GM20431 (cell line): ENCODE measurements around the gene ALPG.
"Not testable (repeated sequence)": the region's sequence is repeated elsewhere in the genome, so short reads cannot be mapped to it uniquely, and the experiment has no call there.

Experiments
- in situ Hi-C: fragments of 300-500 bp; cut with MseI, MboI; formaldehyde crosslinking; loops from one replicate; pipeline ENCODE4 v1.15.0; 2020; ENCODE audit warnings: low sequenced_read_pairs; ENCODE audit not compliant: unreplicated experiment

ALPG gene

DNA sequence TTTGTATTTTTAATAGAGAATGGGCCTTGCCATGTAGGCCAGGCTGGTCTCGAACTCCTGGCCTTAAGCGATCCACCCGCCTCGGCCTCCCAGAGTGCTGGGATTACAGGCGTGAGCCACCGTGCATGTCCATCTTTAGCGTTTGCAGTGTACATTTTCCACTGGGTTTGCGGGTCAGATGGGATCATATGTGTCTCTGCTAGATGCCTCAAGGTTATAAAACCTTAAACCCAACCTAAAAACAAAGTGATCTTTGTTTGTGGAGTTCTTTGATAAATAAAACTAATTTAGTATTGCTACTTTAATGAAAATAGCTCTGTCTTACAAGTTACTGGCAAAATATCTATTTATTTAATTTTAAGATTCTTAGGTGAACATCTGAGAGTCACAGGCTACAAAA is 13.1 kb upstream of the ALPG start:
- in situ Hi-C loops = no loop called here

DNA sequence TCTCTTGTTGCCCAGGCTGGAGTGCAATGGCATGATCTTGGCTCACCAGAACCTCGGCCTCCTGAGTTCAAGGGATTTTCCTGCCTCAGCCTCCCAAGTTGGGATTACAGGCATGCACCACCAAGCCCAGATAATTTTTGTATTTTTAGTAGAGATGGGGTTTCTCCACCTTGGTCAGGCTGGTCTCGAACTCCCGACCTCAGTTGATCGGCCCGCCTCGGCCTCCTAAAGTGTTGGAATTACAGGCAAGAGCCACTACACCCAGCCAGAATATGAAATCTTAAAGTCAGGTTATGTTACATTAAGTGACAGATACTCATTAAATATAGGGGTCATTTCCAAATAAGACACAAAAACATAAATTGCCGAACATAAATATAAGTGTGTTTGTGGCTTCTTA is 12.2 kb upstream of the ALPG start:
- in situ Hi-C loops = not testable (repeated sequence)

DNA sequence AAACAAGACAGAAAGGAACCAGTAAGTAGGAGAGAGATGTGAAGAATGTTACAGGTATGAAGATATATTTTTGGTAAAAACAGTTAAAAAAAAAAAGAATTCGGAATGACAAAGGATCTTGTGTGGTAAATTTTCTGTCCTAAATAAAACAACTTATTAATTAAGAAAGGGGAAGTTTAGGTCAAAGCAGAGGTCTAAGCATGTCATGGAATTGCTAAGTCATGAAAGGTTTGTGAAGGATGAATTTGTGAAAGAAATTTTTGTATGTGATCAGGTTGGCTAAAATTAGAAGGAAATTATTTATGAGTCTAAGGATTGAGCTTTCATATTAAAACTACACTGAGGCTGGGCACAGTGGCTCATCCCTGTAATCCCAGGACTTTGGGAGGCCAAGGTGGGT is 11.1 kb upstream of the ALPG start:
- in situ Hi-C loops = no loop called here

DNA sequence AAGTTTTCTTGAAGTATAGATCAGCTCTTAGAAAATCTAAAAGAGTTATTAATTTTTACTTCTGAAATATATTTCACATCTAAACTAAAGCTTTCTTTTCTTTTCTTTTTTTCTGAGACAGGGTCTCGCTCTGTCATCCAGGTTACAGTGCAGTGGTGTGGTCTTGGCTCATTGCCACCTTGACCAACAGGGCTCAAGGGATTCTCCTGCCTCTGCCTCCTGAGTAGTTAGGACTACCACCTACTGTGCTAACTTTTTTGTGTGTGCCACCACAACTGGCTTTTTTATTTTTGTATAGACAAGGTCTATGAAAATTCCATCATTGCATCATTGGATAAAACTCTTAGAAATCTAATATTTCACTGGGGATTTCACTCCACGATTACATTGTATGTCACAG is 10.0 kb upstream of the ALPG start:
- in situ Hi-C loops = no loop called here

DNA sequence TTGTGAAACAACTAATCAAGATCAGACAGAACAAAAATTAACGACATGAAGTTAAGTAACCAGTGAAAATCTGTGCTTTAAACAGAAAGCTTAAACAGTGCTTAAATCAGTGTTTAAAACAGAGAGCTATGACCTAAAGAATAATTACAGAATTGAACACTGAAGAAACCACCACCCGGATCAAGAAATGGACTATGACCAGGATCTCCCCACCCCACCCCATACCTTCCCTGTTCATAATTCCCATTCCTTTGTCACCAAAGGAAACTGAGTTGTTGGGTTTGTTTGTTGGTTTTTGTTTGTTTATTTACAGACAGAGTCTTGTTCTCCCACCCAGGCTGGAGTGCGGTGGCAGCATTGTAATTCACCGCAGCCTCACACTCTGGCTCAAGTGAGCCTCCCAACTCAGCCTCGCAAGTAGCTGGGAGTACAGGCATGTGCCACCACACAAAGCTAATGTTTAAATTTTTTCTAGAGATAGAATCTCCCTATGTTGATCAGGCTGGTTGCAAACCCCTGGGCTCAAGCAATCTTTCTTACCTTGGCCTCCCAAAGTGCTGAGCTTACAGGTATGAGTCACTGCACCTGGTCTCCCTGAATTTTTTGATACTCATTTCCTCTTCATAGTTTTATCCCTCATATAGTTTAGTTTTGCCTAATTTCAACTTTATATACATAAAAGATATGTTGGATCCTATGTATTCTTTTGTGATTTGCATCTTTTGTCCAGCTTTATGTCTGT is 8.2 kb upstream of the ALPG start:
- in situ Hi-C loops = no loop called here

DNA sequence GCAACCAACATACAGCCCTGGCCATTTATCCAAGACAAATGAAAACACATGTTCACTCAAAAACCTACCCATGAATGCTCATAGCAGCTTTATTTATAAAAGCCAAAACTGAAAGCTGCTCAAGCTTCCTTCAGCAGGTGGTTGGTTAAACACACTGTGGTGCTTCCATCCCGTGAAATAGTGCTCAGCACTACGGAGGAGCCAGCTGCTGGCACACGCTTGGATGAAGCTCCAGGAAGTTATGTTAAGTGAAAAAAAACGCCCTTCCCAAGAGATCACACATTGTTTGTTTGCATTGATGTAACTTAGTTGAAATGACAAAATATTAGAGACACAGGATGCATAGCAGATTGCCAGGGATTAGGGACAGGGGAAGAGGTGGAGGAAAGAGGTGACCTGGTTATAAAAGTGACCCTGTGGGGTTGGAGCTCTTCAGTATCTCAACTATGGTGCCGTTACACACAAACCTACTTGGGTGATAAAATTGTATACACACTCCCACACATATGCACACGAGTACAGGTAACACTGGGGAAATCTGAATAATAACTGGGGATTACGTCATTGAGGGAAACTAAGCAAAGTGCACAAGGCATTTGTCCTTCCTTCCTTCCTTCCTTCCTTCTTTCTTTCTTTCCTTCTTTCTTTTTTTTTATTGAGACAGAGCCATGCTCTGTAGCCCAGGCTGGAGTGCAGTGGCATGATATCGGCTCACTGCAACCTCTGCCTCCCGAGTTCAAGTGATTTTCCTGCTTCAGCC is 6.2 kb upstream of the ALPG start:
- in situ Hi-C loops = no loop called here

DNA sequence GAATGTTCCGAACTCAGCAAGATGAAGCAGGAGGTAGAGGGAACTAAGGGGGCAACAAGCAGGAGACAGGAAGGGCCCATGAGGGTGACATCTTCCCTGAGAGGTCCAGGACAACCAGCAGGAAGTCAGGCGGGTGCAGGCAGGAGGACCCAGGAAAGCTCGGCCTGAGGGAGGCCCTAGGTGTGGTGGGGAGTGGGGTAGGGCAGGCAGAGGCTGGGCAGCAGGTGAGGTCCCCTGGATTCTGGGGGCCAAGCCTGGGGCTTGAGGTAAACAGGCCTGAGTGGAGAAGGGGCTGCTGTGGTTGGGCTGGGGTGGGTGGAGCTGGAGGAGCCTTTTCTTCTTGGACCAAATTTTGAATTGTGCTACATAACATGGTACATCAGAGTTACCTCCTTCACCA is 4.1 kb upstream of the ALPG start:
- in situ Hi-C loops = no loop called here

DNA sequence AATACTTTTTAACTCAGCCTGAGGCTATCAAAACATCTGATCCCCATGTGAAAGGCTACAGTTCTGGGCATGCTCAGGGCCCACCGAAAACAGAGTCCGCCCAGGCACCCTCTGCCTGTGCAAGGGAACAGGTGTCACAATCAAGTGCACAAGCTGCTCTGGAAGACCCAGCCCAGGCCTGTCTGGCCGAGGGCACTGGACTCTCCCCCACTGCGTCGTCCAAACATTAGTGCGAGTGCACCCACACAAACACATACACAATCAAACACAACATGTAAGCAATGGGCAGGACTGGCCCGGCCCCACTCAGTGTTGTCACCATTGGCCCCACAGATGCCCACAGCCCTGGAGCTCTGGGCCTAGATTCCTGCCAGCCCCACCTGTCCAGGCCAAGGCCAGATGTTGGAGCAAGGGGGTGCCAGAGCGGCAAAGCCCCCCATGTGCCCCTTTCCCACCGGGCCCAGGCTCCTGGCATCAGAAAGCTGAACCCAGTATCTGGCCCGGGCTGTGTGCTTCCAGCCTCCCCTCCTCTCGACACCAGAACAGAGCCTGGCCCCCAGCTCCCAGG is 617 bp upstream of the ALPG start:
- in situ Hi-C loops = no loop called here

DNA sequence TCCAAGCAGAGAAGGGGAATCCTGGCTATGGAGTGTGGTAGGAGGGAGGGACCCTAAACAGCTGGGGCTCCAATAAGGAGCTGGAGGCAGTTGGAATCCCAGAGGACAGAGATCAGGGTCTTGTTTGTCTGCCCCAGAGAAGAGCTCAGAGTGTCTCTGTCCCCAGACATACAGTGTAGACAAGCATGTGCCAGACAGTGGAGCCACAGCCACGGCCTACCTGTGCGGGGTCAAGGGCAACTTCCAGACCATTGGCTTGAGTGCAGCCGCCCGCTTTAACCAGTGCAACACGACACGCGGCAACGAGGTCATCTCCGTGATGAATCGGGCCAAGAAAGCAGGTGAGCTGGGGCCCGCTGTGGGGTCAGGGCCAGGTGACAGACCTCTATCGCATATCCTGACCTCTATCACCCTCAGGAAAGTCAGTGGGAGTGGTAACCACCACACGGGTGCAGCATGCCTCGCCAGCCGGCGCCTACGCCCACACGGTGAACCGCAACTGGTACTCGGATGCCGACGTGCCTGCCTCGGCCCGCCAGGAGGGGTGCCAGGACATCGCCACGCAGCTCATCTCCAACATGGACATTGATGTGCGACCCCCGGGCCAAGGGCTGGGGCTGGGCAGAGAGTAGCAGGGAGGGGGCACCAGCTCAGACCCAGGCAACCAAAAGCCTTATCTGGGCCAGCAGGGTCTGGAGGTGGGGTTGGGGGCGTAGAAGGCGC is 945 bp downstream of the ALPG start:
- in situ Hi-C loops = not testable (repeated sequence)

DNA sequence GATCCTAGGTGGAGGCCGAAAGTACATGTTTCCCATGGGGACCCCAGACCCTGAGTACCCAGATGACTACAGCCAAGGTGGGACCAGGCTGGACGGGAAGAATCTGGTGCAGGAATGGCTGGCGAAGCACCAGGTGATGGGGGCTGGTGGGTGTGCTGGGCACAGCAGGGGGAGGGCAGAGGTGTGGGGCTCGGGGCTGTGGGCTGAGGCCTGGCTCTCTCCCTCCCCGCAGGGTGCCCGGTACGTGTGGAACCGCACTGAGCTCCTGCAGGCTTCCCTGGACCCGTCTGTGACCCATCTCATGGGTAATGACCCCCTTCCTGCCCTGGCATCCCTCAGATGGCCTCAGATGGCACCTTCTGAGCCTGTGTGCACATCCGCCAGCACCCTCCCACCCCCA is 1.6 kb downstream of the ALPG start:
- in situ Hi-C loops = not testable (repeated sequence)

DNA sequence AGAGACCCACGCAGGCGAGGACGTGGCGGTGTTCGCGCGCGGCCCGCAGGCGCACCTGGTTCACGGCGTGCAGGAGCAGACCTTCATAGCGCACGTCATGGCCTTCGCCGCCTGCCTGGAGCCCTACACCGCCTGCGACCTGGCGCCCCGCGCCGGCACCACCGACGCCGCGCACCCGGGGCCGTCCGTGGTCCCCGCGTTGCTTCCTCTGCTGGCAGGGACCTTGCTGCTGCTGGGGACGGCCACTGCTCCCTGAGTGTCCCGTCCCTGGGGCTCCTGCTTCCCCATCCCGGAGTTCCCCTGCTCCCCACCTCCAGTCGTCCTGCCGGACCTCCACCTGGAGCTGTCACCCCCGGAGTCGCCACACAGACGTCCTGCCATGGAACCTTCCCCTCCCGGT is 3.0 kb downstream of the ALPG start:
- in situ Hi-C loops = not testable (repeated sequence)

DNA sequence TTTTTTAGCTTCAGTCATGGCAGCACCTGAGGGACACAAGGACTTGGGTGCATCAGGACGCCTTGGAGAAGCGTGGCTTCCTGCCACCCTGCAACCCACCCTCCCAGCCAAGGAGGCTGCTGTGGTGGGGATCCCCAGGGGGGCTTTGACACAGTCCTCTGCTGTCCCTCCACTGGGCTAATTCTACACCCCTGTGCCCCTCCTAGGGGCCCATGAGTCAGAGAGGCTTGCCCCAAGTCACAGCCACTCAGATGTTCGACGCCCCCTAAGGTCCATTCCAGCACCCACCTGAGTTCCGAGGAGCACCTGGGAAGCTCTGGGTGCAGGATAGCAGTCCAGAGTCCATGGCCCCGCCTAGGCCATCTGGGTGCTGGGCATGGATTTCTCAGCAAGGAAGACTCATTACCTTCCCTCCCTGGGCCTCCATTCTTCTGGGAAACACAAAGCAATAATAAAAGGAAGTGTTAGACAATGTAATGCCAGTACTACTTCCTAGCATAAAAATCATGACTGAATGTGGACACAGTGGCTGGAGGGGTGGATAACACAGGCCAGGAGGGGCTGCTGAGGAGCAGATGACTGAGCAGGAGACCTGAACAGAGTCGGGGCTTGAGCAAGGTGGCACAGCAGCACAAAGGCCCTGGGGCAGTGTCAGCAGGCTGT is 3.7 kb downstream of the ALPG start:
- in situ Hi-C loops = no loop called here

DNA sequence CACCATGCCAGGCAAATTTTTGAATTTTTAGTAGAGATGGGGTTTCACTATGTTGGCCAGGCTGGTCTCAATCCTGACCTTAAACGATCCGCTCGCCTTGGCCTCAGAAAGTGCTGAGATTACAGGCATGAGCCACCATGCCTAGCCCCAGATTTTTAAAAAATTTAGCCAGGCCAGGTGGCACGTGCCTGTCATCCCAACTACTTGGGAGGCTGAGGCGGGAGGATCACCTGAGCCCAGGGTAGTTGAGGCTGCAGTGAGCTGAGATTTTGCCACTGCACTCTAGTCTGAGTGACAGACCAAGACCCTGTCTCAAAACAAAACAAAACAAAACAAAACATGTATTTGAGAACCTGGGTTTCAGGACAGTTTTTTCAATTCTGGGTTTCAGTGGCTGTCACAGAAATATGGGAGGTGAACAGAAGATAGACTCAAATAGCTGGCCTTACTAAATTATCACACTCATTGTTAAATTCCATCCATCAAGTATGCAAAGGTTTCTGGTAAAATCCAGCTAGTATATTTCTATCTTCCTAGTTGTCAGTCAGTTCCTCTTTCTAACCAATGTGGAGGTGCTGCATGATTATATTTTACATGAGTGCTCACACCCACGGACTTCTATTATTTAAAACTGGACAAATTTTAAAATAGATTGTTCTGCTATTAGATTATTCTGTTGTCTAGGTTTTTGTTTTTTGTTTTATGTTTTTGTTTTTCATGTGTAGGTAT is 5.4 kb downstream of the ALPG start:
- in situ Hi-C loops = no loop called here

DNA sequence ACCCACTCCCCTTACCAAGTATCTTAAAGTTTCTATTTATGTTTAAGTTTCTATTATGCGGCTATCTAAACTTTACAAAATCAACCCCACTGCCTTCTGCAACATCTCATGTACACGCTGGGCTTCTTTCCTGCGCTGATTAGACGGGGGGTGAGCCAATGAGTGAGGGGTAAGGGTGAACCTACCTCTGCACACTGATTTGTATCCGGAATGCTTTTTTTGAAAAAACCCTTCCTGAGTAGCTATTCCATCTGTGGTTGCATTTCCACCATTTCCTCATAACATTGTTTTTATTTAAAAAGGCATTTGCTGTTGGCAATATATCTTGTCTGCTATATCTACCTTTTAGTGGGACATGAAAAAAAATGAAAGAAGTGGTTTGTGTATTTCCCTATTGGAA is 6.3 kb downstream of the ALPG start:
- in situ Hi-C loops = no loop called here

DNA sequence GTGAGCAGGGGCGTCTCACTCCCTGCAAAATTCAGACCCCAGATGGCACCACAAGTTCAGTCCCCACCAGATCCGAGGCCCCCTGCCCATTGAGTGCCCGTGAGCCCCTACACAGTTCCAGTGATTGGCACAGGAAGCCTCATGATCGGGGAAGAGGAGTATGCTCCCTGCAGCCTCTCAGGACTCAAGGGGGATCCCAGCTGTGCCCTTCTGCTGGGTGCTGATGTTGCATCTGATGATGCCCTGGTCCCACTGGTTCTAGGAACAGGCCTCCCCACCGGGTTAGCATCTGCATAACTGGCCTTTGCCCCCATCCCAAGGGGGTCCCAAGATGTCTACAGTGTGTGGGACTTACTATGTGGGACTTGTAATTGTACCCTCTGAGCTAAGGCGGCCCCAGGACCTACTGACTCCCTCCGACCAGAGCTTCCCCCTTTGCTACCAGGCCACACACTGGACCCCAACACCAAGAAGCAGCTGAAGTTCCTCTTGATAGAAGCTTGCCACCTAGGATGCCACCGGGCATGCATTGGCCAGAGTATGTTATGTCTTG is 8.6 kb downstream of the ALPG start:
- in situ Hi-C loops = no loop called here

DNA sequence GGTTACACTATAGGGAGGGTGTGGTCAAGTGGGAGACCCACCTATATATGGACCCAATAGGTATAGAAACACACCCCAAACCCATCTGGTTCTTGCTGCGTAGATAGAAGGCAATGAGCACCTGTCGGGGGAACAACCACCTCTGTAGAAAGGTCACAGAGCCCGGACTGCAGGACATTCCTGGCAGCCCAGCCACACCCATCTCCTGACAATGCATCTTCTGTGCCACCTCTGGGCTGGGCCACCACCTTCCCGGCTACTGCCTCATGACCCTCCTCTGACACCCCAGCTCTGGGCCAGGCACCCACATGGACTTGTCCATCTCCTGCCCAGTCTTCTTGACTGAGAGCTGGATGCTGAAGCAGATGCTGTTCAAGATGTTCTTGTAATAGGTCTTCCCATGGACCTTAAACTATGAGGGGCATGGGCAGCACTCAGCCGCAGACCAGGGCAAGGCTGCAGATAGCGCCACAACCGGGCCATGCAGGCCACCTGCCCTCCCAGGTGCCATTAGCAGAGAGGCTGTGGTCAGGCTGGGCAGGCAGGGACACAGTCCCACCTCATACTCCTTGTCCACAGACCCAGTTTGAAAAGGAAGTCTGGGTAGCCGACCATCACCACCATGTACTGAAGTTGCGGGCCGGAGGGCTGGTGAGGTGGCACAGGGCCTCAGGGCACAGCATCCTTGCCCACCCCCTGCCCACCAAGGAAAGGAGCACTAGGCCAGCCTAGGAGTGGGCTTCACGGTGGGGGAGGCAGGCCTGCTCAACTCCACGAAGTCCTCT is 9.3 kb downstream of the ALPG start:
- in situ Hi-C loops = no loop called here

DNA sequence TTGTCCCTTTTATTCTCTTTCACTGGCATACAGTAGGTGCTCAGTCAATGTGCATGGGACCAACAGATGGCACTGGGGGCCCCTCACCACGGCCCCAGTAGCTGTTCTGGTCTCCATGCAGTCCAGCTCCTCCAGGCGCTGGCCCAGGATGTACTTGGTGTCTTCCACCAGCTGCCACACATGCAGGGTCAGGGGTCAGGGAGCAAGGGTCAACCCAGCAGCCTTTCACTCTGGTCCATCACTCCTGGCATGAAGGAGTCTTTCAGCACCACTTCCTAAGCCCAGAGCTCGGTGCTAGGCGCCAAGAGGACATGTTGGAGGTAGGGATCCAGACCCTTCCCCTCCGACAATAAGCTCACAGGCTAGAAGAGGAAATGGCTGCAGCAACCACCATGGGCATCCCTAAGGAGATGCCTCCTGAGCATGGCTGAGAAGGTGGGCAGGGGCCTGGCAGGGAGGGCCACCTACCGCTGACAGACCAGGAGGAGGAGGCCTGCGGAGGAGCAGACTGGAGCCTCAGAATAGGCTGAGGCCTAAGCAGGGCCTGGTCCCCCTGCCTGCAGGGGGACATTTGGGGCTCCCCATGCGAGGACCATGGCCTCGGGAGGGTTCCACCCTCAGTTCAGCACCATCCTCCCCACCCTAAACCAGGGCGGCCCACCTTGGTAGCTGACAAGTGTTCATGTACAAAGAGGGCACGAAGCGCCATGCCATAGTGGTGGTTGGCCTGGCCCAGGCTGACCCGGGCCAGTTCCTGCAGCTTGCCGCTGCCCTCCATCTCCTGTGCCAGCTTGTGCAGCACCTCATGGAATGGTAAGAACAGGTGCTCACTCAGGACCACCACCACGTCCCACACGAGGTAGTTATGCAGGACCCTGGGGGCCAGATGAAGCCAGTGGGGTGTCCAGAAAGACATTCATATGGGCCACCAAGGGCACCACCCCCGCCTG is 10.2 kb downstream of the ALPG start:
- in situ Hi-C loops = no loop called here

DNA sequence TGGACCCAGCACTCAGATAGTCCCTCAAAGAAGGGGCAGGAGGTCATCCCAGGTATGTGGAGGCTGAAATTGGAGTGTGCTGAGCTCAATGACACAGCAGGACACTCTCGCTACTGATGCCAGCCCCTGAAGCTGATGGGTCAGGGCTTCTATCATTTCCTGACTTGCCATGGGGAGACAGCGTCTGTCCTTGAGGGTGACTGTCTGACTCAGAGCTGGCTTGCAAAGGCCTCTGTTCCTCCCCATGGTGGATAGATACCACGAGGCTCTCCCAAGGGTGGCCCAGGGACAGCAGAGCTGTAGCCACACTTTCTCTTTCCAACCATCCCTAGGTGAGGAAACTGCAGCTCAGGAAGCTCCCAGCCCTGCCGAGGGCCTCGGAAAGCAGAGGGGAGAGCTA is 10.8 kb downstream of the ALPG start:
- in situ Hi-C loops = no loop called here
